ENCODE data around the gene SLC45A1.

SLC45A1 gene

DNA sequence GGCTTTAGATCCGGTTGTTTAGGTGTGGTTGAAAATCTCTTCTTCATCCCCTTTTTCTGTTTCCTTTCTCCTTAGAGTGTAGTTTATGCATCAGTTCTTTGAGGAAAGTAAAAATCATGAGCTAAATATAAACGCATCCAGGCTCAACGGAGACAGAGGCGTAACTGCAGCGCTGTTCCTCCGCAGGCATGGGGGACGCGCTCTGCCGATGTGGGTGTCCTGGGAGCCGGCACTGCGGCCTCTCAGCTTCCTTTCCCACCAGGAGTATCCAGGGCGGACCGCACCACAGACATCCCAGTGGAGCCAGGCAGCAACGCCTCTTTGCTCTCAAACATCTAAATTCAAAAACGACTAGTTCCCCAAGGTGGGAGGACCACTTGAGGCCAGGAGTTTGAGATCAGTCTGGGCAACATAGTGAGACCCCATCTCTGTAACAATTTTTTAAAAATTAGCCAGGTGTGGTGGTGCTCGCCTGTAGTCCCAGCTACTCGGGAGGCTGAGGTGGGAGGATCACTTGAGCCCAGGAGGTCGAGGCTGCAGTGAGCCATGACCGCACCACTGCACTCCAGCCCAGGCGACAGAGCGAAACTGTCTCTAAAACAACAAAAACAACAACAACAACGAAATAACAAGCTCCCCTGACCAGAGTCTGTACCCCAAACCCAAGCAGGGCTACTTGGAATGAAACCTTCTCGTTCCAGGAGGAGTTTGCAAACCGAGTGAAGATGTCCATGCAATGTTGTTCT is 16.4 kb downstream of the SLC45A1 start (continued):
- TF ChIP-seq, protein P1, sequence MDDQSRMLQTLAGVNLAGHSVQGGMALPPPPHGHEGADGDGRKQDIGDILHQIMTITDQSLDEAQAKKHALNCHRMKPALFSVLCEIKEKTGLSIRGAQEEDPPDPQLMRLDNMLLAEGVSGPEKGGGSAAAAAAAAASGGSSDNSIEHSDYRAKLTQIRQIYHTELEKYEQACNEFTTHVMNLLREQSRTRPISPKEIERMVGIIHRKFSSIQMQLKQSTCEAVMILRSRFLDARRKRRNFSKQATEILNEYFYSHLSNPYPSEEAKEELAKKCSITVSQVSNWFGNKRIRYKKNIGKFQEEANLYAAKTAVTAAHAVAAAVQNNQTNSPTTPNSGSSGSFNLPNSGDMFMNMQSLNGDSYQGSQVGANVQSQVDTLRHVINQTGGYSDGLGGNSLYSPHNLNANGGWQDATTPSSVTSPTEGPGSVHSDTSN (CRISPR knock-in tag; IDR thresholded peaks at IDR 0.05), result no peak
- TF ChIP-seq ZNF629 (tag by site-specific recombination; IDR thresholded peaks at IDR 0.05) (no peak), ZNF558 (tag by site-specific recombination; IDR thresholded peaks at IDR 0.05) (no peak), EGR2 (tag by site-specific recombination; IDR thresholded peaks at IDR 0.05; ENCODE audit: low read depth) (no peak), ZNF19 (tag by site-specific recombination; IDR thresholded peaks at IDR 0.05; ENCODE audit: low read depth) (no peak), ZNF248 (tag by site-specific recombination; IDR thresholded peaks at IDR 0.05) (no peak), SP2 (tag by site-specific recombination; IDR thresholded peaks at IDR 0.05) (no peak), ZNF785 (tag by site-specific recombination; IDR thresholded peaks at IDR 0.05) (no peak)

GRCh38 chr1:8335246-8335645 is 17.3 kb downstream of the SLC45A1 start:
- ChIA-PET CTCF (no interaction called here), POLR2A (no interaction called here)
- Histone ChIP-seq H3K4me3 (ENCODE audit: low read depth, low read length) (no peak overlapping the region), H3K27ac (ENCODE audit: extremely low read depth, low read depth, low read length) (no peak overlapping the region), H3K36me3 (ENCODE audit: control insufficient read depth in 2 of 2, insufficient read depth in 1 of 2, low read length in 2 of 2) (no peaks in the 10 kb centered on the region), H3K4me1 (ENCODE audit: control insufficient read depth, insufficient read depth, low read length) (no peaks in the 10 kb centered on the region), H3K9me3 (ENCODE audit: control insufficient read depth, insufficient read depth, low read depth, low read length) (no peaks in the 10 kb centered on the region)
- TF ChIP-seq ZNF585B (tag by site-specific recombination; IDR thresholded peaks at IDR 0.05) (no peak), ZFP69B (tag by site-specific recombination; IDR thresholded peaks at IDR 0.05) (no peak), ZNF830 (tag by site-specific recombination; IDR thresholded peaks at IDR 0.05; ENCODE audit: low read depth) (no peak), ZNF843 (tag by site-specific recombination; IDR thresholded peaks at IDR 0.05) (no peak), IKZF3 (tag by site-specific recombination; IDR thresholded peaks at IDR 0.05) (no peak), ZSCAN30 (tag by site-specific recombination; IDR thresholded peaks at IDR 0.05) (no peak), ZNF660 (tag by site-specific recombination; IDR thresholded peaks at IDR 0.05) (no peak), SALL2 (tag by site-specific recombination; IDR thresholded peaks at IDR 0.05; ENCODE audit: borderline replicate concordance) (no peak), ZNF670 (tag by site-specific recombination; IDR thresholded peaks at IDR 0.05; ENCODE audit: low read depth) (no peak), ZNF311 (tag by site-specific recombination; IDR thresholded peaks at IDR 0.05; ENCODE audit: borderline replicate concordance) (no peak), ZNF785 (tag by site-specific recombination; IDR thresholded peaks at IDR 0.05) (no peak), PRDM1 (tag by site-specific recombination; IDR thresholded peaks at IDR 0.05) (no peak), ZNF629 (tag by site-specific recombination; IDR thresholded peaks at IDR 0.05) (no peak), ZNF548 (tag by site-specific recombination; IDR thresholded peaks at IDR 0.05) (no peak)
- TF ChIP-seq, protein P2, sequence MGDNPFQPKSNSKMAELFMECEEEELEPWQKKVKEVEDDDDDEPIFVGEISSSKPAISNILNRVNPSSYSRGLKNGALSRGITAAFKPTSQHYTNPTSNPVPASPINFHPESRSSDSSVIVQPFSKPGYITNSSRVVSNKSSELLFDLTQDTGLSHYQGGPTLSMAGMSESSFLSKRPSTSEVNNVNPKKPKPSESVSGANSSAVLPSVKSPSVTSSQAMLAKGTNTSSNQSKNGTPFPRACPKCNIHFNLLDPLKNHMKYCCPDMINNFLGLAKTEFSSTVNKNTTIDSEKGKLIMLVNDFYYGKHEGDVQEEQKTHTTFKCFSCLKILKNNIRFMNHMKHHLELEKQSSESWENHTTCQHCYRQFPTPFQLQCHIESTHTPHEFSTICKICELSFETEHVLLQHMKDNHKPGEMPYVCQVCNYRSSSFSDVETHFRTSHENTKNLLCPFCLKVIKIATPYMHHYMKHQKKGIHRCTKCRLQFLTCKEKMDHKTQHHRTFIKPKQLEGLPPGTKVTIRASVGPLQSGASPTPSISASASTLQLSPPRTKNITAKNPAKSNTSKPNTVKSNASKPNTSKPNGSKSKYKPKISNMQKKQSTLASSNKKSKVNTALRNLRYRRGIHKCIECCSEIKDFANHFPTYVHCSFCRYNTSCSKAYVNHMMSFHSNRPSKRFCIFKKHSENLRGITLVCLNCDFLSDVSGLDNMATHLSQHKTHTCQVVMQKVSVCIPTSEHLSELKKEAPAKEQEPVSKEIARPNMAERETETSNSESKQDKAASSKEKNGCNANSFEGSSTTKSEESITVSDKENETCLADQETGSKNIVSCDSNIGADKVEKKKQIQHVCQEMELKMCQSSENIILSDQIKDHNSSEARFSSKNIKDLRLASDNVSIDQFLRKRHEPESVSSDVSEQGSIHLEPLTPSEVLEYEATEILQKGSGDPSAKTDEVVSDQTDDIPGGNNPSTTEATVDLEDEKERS (tag by site-specific recombination; IDR thresholded peaks at IDR 0.05), result no peak
- TF ChIP-seq, protein P3, sequence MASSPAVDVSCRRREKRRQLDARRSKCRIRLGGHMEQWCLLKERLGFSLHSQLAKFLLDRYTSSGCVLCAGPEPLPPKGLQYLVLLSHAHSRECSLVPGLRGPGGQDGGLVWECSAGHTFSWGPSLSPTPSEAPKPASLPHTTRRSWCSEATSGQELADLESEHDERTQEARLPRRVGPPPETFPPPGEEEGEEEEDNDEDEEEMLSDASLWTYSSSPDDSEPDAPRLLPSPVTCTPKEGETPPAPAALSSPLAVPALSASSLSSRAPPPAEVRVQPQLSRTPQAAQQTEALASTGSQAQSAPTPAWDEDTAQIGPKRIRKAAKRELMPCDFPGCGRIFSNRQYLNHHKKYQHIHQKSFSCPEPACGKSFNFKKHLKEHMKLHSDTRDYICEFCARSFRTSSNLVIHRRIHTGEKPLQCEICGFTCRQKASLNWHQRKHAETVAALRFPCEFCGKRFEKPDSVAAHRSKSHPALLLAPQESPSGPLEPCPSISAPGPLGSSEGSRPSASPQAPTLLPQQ (tag by site-specific recombination; IDR thresholded peaks at IDR 0.05), result no peak
- TF ChIP-seq, protein P4, sequence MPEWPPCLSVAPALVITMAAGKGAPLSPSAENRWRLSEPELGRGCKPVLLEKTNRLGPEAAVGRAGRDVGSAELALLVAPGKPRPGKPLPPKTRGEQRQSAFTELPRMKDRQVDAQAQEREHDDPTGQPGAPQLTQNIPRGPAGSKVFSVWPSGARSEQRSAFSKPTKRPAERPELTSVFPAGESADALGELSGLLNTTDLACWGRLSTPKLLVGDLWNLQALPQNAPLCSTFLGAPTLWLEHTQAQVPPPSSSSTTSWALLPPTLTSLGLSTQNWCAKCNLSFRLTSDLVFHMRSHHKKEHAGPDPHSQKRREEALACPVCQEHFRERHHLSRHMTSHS (tag by site-specific recombination; IDR thresholded peaks at IDR 0.05), result no peak

Data from HEK293 (cell line).